Lung (tissue), 12 donors: ENCODE measurements around the gene MPC1. TPM values are rescaled to one million over a fixed set of nuclear protein-coding genes. Genes with fewer than 3 reads are reported as not detected.
"Not testable (repeated sequence)": the region's sequence is repeated elsewhere in the genome, so short reads cannot be mapped to it uniquely, and the experiment has no call there.

Experiments used
- ATAC-seq: fragments of 200-7000 bp; cut with Tn5 transposase; one replicate; pipeline ENCODE4 v1.9.1; 2020; ENCODE audit warnings: moderate number of reproducible peaks; ENCODE audit not compliant: insufficient read depth, low FRiP score
- DNase-seq, 3 donors: peaks; one replicate each; pipeline ENCODE4 v3.0.0-alpha.2; 2013 to 2017
- H3K27ac ChIP-seq, 2 donors: one replicate each; pipeline ENCODE4 v1.5.1; 2013; ENCODE audit warnings: mild to moderate bottlenecking in 2 of 2, moderate library complexity in 2 of 2, control low read depth in 1 of 2, inconsistent platforms in 1 of 2, low read depth in 1 of 2, low read length in 1 of 2
- H3K27me3 ChIP-seq, 3 donors: one replicate each; pipeline ENCODE4 v1.5.1; 2013; ENCODE audit warnings: low read length in 2 of 3; ENCODE audit not compliant: control insufficient read depth in 3 of 3, insufficient read depth in 3 of 3
- H3K36me3 ChIP-seq, 4 donors: one replicate each; pipeline ENCODE4 v1.5.1; 2013; ENCODE audit warnings: low read length in 4 of 4, mild to moderate bottlenecking in 1 of 4, moderate library complexity in 1 of 4; ENCODE audit not compliant: control insufficient read depth in 4 of 4, insufficient read depth in 4 of 4
- H3K4me1 ChIP-seq, 5 donors: one replicate each; pipeline ENCODE4 v1.5.1; 2013; ENCODE audit warnings: low read length in 5 of 5, mild to moderate bottlenecking in 2 of 5, moderate library complexity in 1 of 5; ENCODE audit not compliant: control insufficient read depth in 5 of 5, insufficient read depth in 5 of 5
- H3K4me3 ChIP-seq: one replicate; pipeline ENCODE4 v1.5.1; 2013; ENCODE audit warnings: mild to moderate bottlenecking, control low read depth, moderate library complexity
- H3K9ac ChIP-seq, 2 donors: one replicate each; pipeline ENCODE4 v1.5.1; 2013; ENCODE audit warnings: low read length in 2 of 2, control low read depth in 1 of 2; ENCODE audit not compliant: insufficient read depth in 1 of 2
- H3K9me3 ChIP-seq, 4 donors: one replicate each; pipeline ENCODE4 v1.5.1; 2013; ENCODE audit warnings: low read length in 3 of 4, mild to moderate bottlenecking in 1 of 4, moderate library complexity in 1 of 4; ENCODE audit not compliant: control insufficient read depth in 4 of 4, insufficient read depth in 3 of 4
- CTCF ChIP-seq: IDR thresholded peaks from 2 replicates; pipeline ENCODE4 v1.5.1; 2012; ENCODE audit warnings: mild to moderate bottlenecking; ENCODE audit errors: control extremely low read depth, extremely low read depth
- WGBS, 2 donors: extraction: QIAGEN DNeasy Blood & Tissue Kit; methylation state at CpG; one replicate each; pipeline ENCODE4 v1.1.7; 2013; 5-methylcytosine and 5-hydroxymethylcytosine counted together
- polyA plus RNA-seq, 2 donors: library from polyadenylated mRNA; stranded (reverse); fragments of 200-250 nt; gene quantifications; one replicate each; pipeline ENCODE4 v1.2.1, GENCODE V29; 2013
- total RNA-seq, 2 donors: library from RNA; depleted of rRNA in 1 of 2; stranded (reverse); fragments of >200 nt in 1 of 2; gene quantifications; one replicate each; pipeline ENCODE4 v1.2.1, GENCODE V29; 2014 to 2021
- donor health status: control.
- donor health status: control.
- donor health status: Bipolar disorder and iron deficiency.
- donor health status: healthy.
- donor health status: DM: yes; HTN: yes; CAD: no.

Gene MPC1
- total and polyA plus RNA-seq, 4 donors, result 30.1 to 103 (median 56.6) TPM

DNA sequence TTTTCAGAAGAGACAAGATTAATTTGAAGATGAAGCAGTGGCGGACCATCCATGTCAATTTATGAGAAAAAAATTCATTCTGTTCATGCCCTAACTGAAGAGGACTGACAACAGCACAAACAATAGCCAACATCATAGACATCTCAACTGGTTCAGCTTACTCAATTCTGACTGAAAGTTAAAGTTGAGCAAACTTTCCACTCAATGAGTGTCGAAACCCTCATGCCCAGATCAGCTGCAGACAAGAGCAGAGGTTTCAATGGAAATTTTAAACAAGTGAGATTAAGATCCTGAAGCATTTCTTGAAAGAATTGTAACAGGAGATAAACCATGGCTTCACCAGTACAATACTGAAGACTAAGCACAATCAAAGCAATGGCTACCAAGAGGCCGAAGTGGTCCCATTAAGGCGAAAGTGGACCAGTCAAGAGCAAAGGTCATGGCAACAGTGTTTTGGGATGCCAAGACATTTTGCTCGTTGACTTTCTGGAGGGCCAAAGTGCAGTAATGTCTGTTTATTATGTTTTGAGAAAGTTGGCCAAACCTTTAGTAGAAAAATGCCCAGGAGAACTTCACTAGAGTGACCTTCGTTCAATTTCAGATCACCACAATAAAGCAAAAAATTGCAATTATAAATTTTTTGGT, 34.3 kb downstream of the MPC1 start:
- no peak for ATAC-seq
- TF ChIP-seq CTCF, result no peak
- Histone ChIP-seq H3K4me1 (peaks cover 0 to 1% (median under 1%) of the 10 kb centered on the region in 5 donors), H3K27ac (no peak overlapping the region), H3K36me3 (no peaks in the 10 kb centered on the region), H3K9me3 (no peaks in the 10 kb centered on the region), H3K27me3 (no peaks in the 10 kb centered on the region), H3K9ac (no peak overlapping the region), H3K4me3 (no peak overlapping the region)
- no peak for DNase-seq
- 86 to 87% methylated on average over 6 of the region's 6 CpGs for WGBS, 2 donors

DNA sequence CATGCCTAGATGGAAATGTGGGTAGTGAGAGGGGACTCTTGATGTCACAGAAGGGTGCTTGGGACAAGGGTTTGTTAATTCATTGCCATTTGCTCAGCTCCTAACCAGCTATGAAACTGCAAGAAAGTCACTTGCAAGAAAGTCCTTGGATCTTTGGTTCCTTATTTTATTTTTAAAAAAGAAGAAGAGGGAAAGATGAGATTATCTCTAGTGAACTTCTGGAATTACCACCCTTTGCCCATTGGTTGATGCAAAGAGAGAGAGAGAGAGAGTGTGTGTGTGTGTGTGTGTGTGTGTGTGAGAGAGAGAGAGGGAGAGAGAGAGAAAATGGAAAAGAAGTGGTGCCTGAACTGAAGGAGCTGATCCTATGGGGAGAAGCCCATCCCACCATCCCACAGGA, 35.8 kb downstream of the MPC1 start:
- DNase-seq (no peak), ATAC-seq (no peak)
- Histone ChIP-seq H3K27me3 (no peaks in the 10 kb centered on the region), H3K4me3 (no peak overlapping the region), H3K27ac (no peak overlapping the region), H3K9me3 (no peaks in the 10 kb centered on the region), H3K9ac (no peak overlapping the region), H3K36me3 (no peaks in the 10 kb centered on the region), H3K4me1 (peaks cover 0 to 7% (median 2%) of the 10 kb centered on the region in 5 donors)
- TF ChIP-seq CTCF, result no peak

- Histone ChIP-seq H3K27me3 (no peaks in the 10 kb centered on the region), H3K9ac (no peak overlapping the region), H3K4me1 (peaks cover 0 to 11% (median 4%) of the 10 kb centered on the region in 5 donors), H3K27ac (no peak overlapping the region), H3K9me3 (no peaks in the 10 kb centered on the region), H3K36me3 (no peaks in the 10 kb centered on the region), H3K4me3 (no peak overlapping the region)
- WGBS, 2 donors, result 89 to 94% methylated on average over 3 of the region's 3 CpGs
- DNase-seq, result no peak
- TF ChIP-seq CTCF, result no peak
- no peak for ATAC-seq
These were observed 36.3 kb downstream of the MPC1 start for GRCh38 chr6:166346449-166346848.

GRCh38 chr6:166345672-166346071, 37.1 kb downstream of the MPC1 start:
- WGBS, 2 donors, result 87 to 94% methylated on average over 9 of the region's 9 CpGs
- ATAC-seq, H3K36me3 ChIP-seq, H3K27ac ChIP-seq, H3K9me3 ChIP-seq, H3K4me3 ChIP-seq, H3K27me3 ChIP-seq, H3K9ac ChIP-seq, DNase-seq: not testable (repeated sequence)
- H3K4me1 ChIP-seq, result peaks cover 0 to 17% (median 8%) of the 10 kb centered on the region in 5 donors

DNA sequence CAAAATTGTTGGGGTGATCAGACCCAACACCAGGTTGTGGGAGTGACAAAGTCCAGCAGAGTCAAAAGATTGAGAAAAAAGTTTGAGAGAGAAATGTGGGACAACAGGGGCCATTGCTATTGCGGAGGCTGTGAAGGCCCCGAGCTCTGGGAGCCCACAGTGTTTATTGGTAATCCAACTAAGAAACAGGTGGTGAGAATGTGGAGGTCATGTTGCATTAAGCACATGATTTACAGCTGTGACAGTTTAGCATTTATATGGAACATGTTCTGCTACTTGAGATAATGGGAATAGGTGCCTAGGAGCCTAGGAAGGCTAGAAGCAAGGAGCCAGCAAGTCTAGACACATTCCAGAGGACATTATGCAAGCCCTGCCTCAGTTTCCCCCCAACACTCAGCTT, 37.8 kb downstream of the MPC1 start:
- not testable (repeated sequence) for H3K9ac ChIP-seq, H3K27me3 ChIP-seq, H3K9me3 ChIP-seq, H3K36me3 ChIP-seq, H3K4me3 ChIP-seq, ATAC-seq, H3K27ac ChIP-seq, DNase-seq
- H3K4me1 ChIP-seq, result peaks cover 0 to 22% (median 8%) of the 10 kb centered on the region in 5 donors
- 94% methylated on average over 2 of the region's 2 CpGs for WGBS, 2 donors
